Measurements from ENCODE around the gene FHL2. TPM values are rescaled to one million over a fixed set of nuclear protein-coding genes. Genes with fewer than 3 reads are reported as not detected.

Gene FHL2
- total and polyA plus RNA-seq, 9 of the 15 experiments (the other 6 are each of a cell fraction or from before 2014, with no cell fraction given): 7.5 to 33.1 (median 23.9) TPM

- TF ChIP-seq TSHZ1 (CRISPR knock-in tag; IDR thresholded peaks at IDR 0.05): no peak
- TF ChIP-seq POLR2G (IDR thresholded peaks at IDR 0.05; ENCODE audit: low read depth, low read length): no peak
- no peak for TF ChIP-seq TEAD4 (IDR thresholded peaks at IDR 0.05; ENCODE audit: low read length)
- TF ChIP-seq TEAD4 (CRISPR knock-in tag; IDR thresholded peaks at IDR 0.05; ENCODE audit: borderline replicate concordance): no peak
- no peak for TF ChIP-seq TCF3 (CRISPR knock-in tag; IDR thresholded peaks at IDR 0.05)
- TF ChIP-seq RAD21 (CRISPR knock-in tag; conservative IDR thresholded peaks at IDR 0.05 in 1 of 2, IDR thresholded peaks at IDR 0.05 in 1 of 2): peak; percentile 35 to 49
These were observed 54.0 kb downstream of the FHL2 start (continued) for GRCh38 chr2:105344704-105345345.

- BruUV-seq (replicated peaks): no TSS peak
- H3K9ac ChIP-seq (ENCODE audit: insufficient read depth in 1 of 2, low read depth in 2 of 2, low read length in 2 of 2): peak overlapping the region in 1 of 2 experiments; percentile 99; a peak in 1 of 4 replicates
- peak overlapping the region; percentile 60 for H3K4me3 ChIP-seq
- peak overlapping the region; percentile 84; the same call in 1 of the 2 replicates for H3K4me2 ChIP-seq (ENCODE audit: insufficient read depth, low read length)
- no peak for FAIRE-seq
- ATAC-seq: no peak
- no peaks in the 10 kb centered on the region for H4K20me1 ChIP-seq (replicated peaks; ENCODE audit: control insufficient read depth, insufficient read depth, low read length)
- H3K36me3 ChIP-seq (ENCODE audit: control insufficient read depth, insufficient read depth, low read length): peaks cover 57% of the 10 kb centered on the region
- peaks cover 3 to 20% of the 10 kb centered on the region in 2 experiments; a peak in 3 of 5 replicates for H3K4me1 ChIP-seq (replicated peaks in 1 of 2; ENCODE audit: control insufficient read depth in 2 of 2, insufficient read depth in 2 of 2, low read length in 2 of 2)
- H3K27me3 ChIP-seq (ENCODE audit: control insufficient read depth in 2 of 2, insufficient read depth in 2 of 2, low read length in 2 of 2): no peaks in the 10 kb centered on the region
- in situ Hi-C loops (cut with MboI): no loop called here
- H3K9me3 ChIP-seq (replicated peaks; ENCODE audit: control insufficient read depth, insufficient read depth, low read depth, low read length): no peaks in the 10 kb centered on the region
- H2AFZ ChIP-seq (ENCODE audit: low read depth, low read length): no peak overlapping the region
- intact Hi-C loops (cut with micrococcal nuclease): no loop called here
- 89% methylated on average over 4 of the region's 4 CpGs for WGBS (ENCODE audit: insufficient coverage, low coverage, missing lambda C conversion rate)
- DNase-seq (ENCODE audit: extremely low read depth in 1 of 4, low spot score in 3 of 4): no peak
- POLR2A ChIA-PET: interaction anchor here (1.1 kb wide), 1 partner anchor 9 kb away, joined by 3 read pairs; no protein-coding TSS in a partner anchor
- no peaks in the 10 kb centered on the region for H3K9me1 ChIP-seq (ENCODE audit: control insufficient read depth, insufficient read depth, low read length)
- CTCF ChIA-PET (ENCODE audit: low intra/inter-chr PET ratio): no interaction called here
- H3K27ac ChIP-seq (ENCODE audit: extremely low read depth, low read depth, low read length): no peak overlapping the region
- H3K79me2 ChIP-seq (ENCODE audit: control insufficient read depth, insufficient read depth, low read length): peaks cover 59% of the 10 kb centered on the region
- TF ChIP-seq KDM4B (IDR thresholded peaks at IDR 0.05; ENCODE audit: borderline replicate concordance in 2 of 2, low read depth in 1 of 2) (no peak), HIVEP1 (CRISPR knock-in tag; IDR thresholded peaks at IDR 0.05) (no peak), NCOA4 (IDR thresholded peaks at IDR 0.05; ENCODE audit: partially characterized antibody) (no peak), ZBTB2 (IDR thresholded peaks at IDR 0.05) (no peak), CREM (IDR thresholded peaks at IDR 0.05; ENCODE audit: low read depth) (no peak), TAF15 (IDR thresholded peaks at IDR 0.05; ENCODE audit: low read depth, low read length) (no peak), ZFPM2 (CRISPR knock-in tag; IDR thresholded peaks at IDR 0.05) (no peak), TFE3 (CRISPR knock-in tag; IDR thresholded peaks at IDR 0.05) (no peak)
These were observed 59.4 kb downstream of the FHL2 start for GRCh38 chr2:105339414-105339813.
